Measurements from ENCODE around the gene NDUFS7.
"Not testable (repeated sequence)": the region's sequence is repeated elsewhere in the genome, so short reads cannot be mapped to it uniquely, and the experiment has no call there.

NDUFS7 gene

GRCh38 chr19:1418951-1419738, 35.4 kb downstream of the NDUFS7 start:
- DNase-seq: no peak

- DNase-seq: not testable (repeated sequence)
Observed at GRCh38 chr19:1420085-1420484, 36.4 kb downstream of the NDUFS7 start.

- DNase-seq: no peak
Observed at GRCh38 chr19:1420590-1420989, 36.9 kb downstream of the NDUFS7 start.

- DNase-seq: no peak
Observed at GRCh38 chr19:1421218-1421957, 37.7 kb downstream of the NDUFS7 start.

GRCh38 chr19:1421958-1422305, 38.2 kb downstream of the NDUFS7 start:
- no peak for DNase-seq

- DNase-seq: no peak
Observed at GRCh38 chr19:1422360-1422759, 38.7 kb downstream of the NDUFS7 start.

- DNase-seq: no peak
Observed at GRCh38 chr19:1422943-1423342, 39.2 kb downstream of the NDUFS7 start.

GRCh38 chr19:1423436-1424191, 39.9 kb downstream of the NDUFS7 start:
- DNase-seq: no peak

GRCh38 chr19:1424192-1424955, 40.7 kb downstream of the NDUFS7 start:
- no peak for DNase-seq

- no peak for DNase-seq
Observed at GRCh38 chr19:1425102-1425837, 41.6 kb downstream of the NDUFS7 start.

GRCh38 chr19:1425902-1426301, 42.2 kb downstream of the NDUFS7 start:
- DNase-seq: no peak

- no peak for DNase-seq
Observed at GRCh38 chr19:1426736-1427135, 43.0 kb downstream of the NDUFS7 start.

- no peak for DNase-seq
Observed at GRCh38 chr19:1427221-1427920, 43.7 kb downstream of the NDUFS7 start.

GRCh38 chr19:1428738-1429391, 45.2 kb downstream of the NDUFS7 start:
- DNase-seq: no peak

GRCh38 chr19:1429750-1430149, 46.0 kb downstream of the NDUFS7 start:
- DNase-seq: no peak

GRCh38 chr19:1430246-1430645, 46.5 kb downstream of the NDUFS7 start:
- DNase-seq: no peak

- DNase-seq: no peak
Observed at GRCh38 chr19:1431759-1432506, 48.2 kb downstream of the NDUFS7 start.

- DNase-seq: no peak
Observed at GRCh38 chr19:1432507-1432887, 48.8 kb downstream of the NDUFS7 start.

GRCh38 chr19:1433119-1434039, 49.7 kb downstream of the NDUFS7 start:
- DNase-seq: no peak

All from fibroblast of skin of scalp (primary cell).